Uterus (tissue), 2 donors: ENCODE measurements around the gene TMEM167B.

Source experiments
- CTCF ChIP-seq, 4 experiments: fragments of 200-600 bp in 2 of 4; fragments of 450-650 bp in 2 of 4; sonication (generic) in 2 of 4; IDR thresholded peaks; one replicate each; pipeline ENCODE4 v1.5.1; 2016 to 2019; ENCODE audit warnings: antibody characterized with exemption in 4 of 4, mild to moderate bottlenecking in 2 of 4, moderate library complexity in 1 of 4
- POLR2A ChIP-seq, 2 donors: fragments of 450-650 bp; IDR thresholded peaks; one replicate each; pipeline ENCODE4 v1.6.1; 2016; ENCODE audit warnings: antibody characterized with exemption in 2 of 2, mild to moderate bottlenecking in 1 of 2, moderate library complexity in 1 of 2

- TF ChIP-seq CTCF (IDR thresholded peaks at IDR 0.05): no peak
- TF ChIP-seq POLR2A (IDR thresholded peaks at IDR 0.05): no peak
These were observed 29.9 kb upstream of the TMEM167B start for GRCh38 chr1:109060707-109061106.
